ENCODE data around the gene MYCBP2.

DNA sequence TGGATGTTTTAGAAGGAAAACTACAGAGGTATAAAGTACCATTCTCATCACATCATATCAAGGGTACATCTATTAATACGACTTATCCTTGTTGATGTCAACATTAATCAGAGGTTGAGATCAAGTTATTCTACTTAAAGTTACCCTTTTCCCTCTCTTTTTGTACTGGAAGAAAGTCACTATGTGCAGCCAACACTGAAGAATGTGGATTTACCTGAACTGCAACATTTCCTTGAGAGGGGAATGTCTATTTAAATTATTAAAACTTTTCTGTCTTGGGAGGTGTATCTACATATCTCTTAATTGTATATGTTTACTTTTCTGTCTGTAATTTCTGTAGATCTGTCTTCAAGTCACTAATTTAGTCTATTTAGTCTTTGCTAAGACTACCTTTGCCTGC is 297.5 kb downstream of the MYCBP2 start:
- TF ChIP-seq CTCF (IDR thresholded peaks at IDR 0.05; ENCODE audit: insufficient read depth, low read length, poor library complexity, severe bottlenecking) (no peak), EZH2phosphoT487 (conservative IDR thresholded peaks at IDR 0.05; ENCODE audit: low read length) (no peak)
